Stimulated activated CD4-positive, alpha-beta T cell treated with anti-CD3 and anti-CD28 coated beads, Interleukin-15, amount 100 ng/mL, for 1 hour (primary cell): Measurements from ENCODE around the gene TPPP3.
"Not testable (repeated sequence)": the region's sequence is repeated elsewhere in the genome, so short reads cannot be mapped to it uniquely, and the experiment has no call there.

Source experiments
- DNase-seq, 2 donors: peaks; one replicate each; pipeline ENCODE4 v3.0.0-alpha.2; 2020; ENCODE audit warnings: low read depth in 1 of 2, low spot score in 1 of 2

Gene TPPP3

DNA sequence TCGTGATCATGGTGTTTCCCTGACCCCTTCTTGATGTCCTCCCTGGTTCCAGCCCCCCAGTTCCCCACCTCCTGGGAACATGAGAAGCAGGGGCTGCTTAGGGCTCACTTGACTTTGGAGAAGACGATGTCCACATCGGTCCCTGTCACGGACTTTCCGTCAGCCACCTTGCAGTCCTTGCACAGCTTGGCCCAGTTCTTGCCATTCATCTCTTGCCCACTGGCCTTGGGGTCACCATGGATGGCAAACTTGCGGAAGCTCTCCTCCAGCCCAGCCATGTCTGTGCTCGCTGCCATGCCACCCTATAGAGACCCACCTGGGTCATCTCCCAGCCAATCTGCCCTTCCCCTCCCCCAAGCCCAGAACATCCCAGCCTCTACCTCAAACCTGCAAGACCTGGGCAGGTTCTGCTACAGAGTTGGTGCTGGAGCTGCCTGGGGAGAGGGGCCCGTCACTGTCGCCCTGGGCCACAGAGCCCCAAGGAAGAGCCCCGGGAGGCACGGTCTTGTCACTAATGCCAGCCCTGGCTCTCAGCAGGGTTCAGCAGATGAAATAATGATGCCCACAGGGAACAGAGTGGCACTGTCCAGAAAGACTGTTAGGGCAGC, 2.4 kb downstream of the TPPP3 start:
- DNase-seq: no peak

DNA sequence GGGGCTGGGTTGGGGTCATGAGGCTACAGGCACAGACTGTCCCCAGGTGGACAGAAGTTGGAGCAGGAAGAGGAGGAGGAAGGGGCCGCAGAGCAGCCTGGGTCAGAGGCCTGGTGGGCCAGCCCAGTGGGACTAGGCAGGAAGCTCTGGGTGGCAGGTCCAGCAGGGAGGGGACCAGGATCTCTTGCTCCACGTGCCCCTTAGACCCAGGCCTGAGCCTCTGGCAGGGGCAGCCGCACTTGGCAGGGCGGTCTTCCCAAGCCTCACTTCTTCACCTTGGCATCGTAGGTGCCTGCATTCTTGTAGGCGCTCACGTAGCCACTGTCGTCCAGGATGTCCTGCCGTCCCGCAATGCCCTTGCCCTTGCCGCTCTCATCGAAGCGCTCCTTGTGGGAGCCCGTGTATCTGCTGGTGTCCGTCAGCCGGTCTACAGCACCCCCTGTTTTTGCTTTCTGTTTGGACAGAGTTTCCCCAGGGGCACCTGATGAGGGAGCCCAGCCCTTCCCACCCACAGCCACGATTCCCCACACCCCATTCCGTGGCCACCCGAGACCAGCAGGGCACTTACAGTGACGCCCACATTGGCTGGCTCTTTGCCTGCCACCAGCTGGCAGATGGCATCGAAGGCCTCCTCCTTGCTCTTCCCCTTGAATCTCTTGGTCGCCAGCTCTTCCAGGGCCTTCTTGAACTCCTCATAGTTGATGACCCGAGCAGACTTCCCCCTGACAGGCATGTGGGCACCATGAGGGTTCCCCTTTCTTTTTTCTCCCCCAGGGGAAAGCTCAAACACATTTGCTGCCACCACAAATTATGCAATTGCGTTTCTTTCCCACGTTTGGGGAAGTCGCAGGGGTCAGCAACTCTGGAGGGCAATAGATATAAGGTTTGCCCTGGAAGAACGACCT, 3.1 kb downstream of the TPPP3 start:
- no peak for DNase-seq

DNA sequence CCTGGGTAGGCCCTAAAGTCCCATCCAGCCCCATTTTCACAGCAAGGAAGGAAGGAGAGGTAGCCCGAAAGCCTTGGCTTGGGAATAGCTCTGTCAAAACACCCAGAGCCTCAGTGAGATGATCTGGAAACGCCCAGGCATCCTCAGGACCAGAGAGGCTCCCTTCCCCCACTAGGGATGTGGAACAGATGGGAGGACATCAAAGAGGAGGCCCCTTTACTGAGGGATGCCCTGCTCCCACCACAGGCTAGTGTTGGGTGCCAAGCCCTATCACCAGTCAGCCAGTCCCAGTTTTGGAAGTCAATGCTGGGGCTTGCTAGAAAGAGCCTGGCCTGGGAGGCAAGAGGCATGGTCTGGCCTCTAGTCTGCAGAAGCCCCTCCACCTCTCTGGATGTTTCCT, 4.7 kb downstream of the TPPP3 start:
- DNase-seq: no peak

DNA sequence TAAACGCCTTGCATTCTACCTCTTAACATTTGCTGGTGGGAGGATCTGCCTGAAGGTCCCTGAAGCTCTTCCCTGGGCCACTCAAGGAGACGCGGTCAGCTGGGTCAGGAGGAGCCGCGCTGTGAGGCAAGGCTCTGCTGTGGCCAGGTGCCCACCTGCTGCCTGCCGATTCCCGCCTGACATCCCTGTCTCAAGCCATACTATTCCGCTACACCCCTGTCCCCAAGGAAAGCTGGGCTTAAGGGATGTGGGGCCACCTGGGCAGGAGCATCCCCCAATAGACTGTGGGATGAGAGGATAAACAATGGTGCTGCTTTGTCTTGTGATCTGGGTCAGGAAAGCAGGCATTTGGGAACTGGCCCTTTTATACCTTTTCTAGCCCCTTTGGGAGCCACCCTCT, 5.1 kb downstream of the TPPP3 start:
- DNase-seq: no peak

DNA sequence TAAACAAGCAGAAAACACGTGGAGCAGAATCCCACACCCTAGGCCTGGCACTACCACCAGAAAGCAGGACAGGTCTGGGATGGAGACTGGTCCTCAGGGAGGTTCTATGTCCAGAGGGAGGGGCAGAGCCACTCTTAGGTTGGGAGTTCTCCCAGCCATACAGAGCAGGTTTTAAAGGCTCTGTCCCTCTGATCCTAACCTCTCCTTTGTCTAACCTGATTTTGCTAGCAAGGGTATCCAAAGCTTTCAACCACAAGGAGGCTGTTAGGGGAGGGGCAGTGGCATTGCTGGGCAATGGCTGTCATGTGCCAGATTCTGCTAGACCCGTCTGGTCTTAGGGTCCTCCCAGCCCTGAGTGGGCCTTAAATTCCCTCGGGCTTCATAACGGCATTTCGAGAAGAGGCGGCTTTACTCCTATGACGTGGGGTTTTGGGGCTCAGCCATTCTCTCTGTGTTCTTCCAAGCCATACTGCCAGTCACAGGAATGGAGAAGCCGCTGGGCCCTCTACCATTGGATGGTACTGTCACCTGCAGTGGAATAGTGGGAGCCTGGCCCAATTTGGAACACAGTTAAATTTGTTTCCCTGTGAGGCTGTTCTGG, 5.7 kb downstream of the TPPP3 start:
- DNase-seq: no peak

DNA sequence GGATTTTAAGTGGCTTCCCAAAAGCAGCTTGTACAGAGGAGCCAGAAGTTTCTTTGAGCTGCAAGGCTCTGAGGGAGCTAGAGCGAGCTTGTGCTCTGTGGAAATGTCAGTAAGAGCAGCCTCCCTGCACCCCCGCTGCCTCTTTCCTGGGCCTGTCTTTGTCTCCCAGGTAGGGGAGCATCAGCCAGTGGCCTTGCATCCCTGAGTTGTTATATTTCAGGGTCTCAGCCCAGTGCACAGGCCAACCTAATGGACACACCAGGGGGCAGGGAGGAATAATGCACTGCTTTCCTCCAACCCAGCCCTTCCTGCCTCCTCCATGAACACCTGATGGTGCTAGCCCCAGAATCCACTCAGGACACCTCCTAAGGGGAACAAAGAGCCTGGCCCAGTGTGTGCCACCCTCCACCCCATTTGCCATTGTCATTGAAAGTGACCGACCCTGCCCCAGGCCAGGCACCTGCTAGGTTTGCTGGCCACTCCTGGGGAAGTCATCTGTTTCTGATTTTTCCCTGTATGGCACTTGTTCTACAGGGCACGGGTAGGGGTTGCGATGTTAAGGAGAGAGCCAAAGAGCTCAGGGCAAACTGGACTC, 6.3 kb downstream of the TPPP3 start:
- DNase-seq: no peak

DNA sequence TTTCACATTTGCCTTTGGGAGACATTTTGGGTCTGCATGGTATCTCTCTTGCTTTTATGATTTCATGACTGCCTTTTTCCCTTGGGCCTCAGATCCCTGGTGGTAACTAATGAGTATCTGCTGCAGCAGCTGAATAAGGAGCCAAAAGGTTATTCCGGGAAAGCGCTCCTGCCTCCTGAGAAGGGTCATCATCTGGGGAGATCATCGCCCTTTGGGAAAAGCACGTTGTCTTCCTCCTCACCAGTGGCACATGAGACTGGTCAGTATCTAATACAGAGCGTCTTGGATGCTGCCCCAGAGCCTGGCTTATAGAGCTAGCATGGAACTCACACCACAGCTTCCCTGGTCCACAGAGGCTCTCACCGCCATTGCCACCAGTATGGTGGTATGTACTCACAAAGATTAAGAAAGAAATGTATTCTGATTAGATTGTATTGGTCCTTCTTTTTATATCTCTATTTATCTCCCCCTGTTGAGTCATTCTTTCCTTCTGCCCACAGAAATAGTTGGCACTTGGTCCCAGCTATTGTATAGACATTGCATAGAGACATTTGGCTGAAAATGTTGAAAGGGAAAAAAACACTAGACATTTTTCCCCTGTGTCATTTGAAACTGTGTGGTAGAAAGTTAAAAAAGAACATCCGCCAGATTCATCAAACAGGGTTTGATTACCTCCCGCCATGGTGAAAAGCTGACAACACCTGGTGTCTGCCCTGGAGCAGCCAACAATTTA, 8.4 kb downstream of the TPPP3 start:
- DNase-seq: no peak

DNA sequence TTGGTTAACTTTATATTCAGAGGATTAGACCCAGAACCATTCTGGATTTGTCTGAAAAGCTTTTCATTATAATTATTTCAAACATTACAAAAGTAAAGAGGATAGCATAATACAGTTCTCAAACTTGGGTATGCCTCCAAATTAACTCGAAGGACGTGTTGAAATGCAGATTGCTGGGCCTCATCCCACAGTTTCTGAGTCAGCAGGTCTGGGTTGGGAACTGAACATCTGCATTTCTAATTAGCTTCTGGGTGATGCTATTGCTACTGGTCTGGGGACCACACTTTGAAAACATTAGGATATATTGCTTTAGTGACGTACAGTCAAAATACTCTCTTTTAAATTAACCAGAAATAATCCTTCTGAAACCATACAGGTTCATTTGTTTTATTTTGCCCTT, 10.0 kb downstream of the TPPP3 start:
- DNase-seq: no peak

DNA sequence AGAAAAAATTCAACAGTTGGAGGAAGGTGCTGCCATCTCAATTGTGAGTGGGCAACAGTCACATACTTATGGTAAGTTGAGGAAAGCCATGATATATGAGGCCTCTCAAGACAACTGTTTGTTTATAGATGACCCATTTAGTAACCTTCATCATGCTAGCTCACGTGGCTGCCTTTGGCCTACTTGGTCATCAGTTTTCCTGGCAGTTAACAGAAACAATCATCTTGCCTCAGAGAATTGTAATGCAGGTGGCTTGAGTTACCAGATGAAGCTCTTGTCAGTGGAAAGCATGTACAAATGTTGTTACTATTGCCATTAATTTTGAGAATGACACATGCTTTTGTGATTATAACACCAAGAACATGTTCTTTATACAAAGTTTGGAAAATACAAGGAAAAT, 14.7 kb downstream of the TPPP3 start:
- no peak for DNase-seq

DNA sequence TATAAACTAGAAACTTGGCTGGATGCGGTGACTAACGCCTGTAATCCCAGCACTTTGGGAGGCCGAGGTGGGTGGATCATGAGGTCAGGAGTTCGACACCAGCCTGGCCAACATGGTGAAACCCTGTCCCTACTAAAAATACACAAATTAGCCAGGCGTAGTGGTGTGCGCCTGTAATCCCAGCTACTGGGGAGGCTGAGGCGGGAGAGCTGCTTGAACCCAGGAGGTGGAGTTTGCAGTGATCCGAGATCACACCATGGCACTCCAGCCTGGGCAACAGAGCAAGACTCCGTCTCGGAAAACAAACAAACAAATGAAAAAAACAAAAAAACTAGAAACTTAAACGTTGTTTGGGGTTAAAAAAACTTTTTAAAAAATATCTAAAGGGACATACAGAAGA, 17.3 kb downstream of the TPPP3 start:
- not testable (repeated sequence) for DNase-seq

DNA sequence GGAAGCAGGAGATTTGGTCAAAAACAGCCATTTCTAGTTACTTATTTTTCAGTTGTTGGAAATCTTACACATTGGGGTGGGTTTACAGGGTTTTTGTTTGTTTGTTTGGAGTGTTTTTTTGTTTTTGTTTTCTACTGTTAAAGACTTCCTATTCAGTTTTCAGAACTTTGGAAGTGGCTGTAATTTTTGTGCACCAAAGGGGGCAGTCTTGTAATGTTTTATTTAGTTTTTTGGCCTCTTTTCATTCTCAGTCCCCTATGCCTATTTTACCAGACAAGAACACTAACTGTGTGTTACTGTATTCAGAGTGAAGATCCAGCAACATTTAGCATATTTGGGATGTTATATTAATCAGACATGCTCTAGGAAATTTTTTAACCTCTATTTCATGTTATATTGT, 20.6 kb downstream of the TPPP3 start:
- no peak for DNase-seq

DNA sequence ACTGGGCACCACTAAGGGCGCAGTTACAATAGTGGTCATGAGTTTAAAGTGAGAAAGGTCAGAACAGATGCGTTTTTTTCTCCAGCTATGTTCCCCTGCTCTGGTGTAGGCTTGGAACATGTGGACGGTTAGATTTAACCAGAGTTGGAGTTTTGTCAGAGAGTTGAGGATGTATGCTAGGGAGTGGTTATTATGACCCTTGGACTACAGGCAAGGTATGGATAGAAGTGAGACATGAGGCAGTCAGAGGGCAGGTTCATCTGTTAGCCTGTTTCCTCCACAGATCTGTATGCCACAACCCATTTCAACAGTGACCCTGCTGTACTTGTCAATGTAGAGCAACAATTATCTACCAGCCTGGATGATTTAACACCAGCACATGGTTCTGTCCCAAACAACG, 22.6 kb downstream of the TPPP3 start:
- no peak for DNase-seq

DNA sequence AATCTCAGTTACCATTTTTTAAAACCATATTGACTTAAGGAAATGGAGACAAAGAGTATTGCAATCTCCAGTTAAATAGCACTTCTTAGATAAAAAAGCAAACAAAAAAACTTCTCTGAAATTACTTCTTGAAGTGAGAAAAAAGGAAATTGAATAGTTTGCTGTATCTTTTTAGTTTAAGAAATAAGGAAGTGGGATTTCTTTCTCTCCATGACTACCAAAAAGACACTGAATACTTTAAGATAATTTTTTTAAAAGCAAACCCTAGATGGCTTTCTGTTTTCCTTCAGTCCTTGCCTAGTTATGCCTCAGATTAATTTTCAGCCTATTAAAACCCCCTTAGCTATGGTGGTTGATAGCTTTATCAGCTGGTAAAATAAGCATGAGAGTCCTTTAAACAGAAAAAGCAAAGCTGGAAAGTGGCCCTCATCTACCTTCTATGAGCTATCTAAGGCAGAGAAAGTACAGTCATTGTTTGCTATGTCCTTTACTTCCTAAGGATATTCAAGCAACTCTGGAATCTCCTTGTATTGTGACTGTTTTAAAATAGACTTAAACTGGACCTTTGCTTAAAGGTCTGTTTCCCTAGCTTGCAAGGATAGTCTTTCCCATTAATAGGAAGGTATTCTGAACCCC, 28.6 kb downstream of the TPPP3 start:
- no peak for DNase-seq

DNA sequence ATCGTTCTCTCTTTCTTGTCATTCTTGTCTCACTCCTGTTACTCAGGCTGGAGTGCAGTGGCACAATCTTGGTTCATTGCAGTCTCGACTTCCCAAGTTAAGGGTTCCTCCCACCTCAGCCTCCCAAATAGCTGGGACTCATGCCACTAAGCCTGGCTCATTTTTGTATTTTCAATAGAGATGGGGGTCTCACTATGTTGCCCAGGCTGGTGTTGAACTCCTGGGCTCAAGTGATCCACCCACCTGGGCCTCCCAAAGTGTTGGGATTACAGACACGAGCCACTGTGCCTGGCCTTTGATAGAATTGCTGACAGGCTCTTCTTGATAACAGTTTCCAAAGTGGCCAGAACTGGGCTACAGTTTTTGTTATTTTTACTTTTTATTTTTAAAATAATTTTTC, 32.3 kb downstream of the TPPP3 start:
- DNase-seq: no peak

DNA sequence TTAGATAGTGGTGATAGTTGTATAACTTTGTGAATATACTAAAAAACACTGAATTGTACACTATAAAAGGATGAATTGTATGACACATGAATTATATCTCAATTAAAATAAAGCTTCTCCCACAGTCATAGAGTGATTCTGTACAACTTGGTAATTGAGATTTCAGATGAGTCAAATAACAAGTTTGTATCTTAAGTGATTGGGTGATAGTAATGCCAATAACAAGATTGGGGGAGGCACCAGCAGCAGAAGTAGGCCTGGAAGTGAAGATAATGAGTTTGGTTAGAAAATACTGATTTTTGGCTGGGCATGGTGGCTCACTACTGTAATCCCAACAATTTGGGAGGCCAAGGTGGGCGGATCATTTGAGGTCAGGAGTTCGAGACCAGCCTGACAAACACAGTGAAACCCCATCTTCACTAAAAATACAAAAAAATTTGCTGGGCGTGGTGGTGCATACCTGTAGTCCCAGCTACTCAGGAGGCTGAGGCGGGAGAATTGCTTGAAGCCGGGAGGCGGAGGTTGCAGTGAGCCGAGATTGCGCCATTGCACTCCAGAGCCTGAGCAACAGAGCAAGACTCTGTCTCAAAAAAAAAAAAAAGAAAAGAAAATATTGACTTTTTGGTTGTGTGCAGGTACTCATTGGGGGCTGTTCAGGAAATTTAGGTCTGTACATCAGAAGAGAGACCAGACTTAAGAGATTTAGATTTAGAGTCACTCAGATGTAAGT, 33.6 kb downstream of the TPPP3 start:
- DNase-seq: not testable (repeated sequence)

DNA sequence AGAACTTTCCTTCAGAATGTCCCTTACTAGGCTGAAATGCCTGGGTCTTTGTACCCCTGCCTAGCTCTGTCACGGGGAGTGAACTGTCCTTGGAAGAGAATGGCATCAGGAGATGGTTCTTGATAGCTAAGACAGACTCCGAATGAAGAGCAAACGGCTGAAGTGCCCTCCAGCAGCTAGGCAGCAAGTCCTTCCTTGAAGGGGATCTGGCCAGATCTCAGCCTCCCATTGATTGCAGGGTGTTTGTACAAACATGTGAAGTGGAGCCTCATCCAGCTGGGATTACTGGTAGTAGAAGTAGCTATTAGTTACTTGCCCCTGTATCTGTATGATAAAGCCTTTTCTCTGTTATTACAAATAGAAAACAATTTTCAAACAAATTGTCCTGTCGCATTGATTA, 35.7 kb downstream of the TPPP3 start:
- no peak for DNase-seq

DNA sequence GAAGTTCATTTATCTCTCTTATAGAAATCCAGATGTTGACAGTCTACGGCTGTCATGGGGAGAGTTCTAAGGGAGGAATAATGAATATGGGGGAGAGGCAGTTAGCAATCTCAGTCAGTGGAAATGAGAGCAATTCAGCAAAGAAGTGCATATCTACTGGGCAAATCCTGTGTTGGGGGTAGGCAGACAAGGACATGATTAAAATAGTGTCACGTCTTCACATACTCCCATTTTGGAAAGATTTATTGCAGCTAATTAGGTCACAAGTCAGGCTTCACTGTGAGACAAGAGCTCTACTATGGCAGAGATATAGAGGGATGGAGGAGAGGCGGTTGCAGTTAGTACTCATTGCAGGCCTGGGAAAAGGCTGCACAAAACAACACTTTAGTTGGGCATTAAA, 36.9 kb downstream of the TPPP3 start:
- DNase-seq: no peak

DNA sequence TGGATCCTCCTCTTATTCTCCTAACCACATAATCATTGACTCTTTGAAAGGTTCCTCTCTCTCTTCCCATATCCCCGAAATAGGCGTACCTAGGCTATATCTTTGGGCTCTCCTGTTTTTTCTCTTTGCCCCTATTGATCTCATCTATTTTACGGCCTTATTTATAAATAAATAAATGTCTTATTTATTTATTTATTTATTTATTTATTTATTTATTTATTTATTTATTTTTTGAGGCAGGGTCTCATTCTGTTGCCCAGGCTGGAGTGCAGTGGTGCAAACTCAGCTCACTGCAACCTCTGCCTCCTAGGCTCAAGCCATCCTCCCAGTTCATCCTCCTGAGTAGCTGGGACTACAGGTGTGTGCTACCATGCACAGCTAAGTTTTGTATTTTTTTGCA, 40.8 kb downstream of the TPPP3 start:
- DNase-seq: not testable (repeated sequence)

DNA sequence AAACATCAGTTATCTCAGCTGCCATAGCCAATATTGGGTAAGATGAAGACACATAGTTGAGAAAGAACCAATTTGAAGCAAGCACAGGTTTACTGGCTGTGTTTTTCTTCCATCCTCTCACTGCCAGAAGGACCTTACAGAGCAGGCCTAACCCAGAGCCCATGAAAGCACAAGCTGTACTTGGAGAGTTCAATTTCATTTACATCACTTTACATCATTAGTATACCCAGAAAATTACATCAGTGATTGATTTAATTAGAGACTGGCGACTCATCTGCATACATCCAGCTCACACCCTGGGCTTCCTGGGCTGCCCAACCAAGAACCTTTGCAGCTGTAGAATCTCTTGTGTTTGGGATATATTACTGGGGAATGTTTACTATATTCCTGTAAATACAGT, 43.0 kb downstream of the TPPP3 start:
- no peak for DNase-seq

DNA sequence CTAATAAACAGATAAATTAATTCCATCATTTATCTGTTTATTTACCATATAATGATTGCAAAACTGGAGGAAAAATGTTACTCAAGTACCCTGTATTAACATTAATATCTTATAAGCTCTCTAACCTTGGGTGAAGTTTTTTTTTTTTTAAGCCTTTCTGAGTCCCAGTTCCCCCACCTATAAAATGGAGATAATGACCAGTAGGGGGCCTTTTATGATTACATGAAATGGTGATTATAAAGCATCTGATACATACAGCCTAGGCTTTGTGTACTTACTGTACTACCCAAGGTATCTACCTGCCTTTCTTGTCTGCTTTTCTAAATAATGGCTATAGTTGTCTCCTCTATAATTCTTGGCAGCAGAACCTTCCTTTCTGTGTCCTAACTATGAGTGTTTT, 44.1 kb downstream of the TPPP3 start:
- DNase-seq: no peak
